Colonic mucosa (tissue), 4 donors: Measurements from ENCODE around the gene NOTCH2. TPM values are rescaled to one million over a fixed set of nuclear protein-coding genes. Genes with fewer than 3 reads are reported as not detected.

Source experiments
- DNase-seq: peaks from one replicate; pipeline ENCODE4 v3.0.0-alpha.2; 2020
- H3K27ac ChIP-seq: fragments of 200-600 bp; one replicate; pipeline ENCODE4 v1.8.0; 2021
- H3K27me3 ChIP-seq: fragments of 200-600 bp; one replicate; pipeline ENCODE4 v1.8.0; 2021
- H3K36me3 ChIP-seq: fragments of 200-600 bp; one replicate; pipeline ENCODE4 v1.8.0; 2021
- H3K4me1 ChIP-seq: fragments of 200-600 bp; one replicate; pipeline ENCODE4 v1.8.0; 2021; ENCODE audit warnings: mild to moderate bottlenecking
- H3K4me3 ChIP-seq: fragments of 200-600 bp; one replicate; pipeline ENCODE4 v1.8.0; 2021
- H3K9ac ChIP-seq, 2 donors: one replicate each; pipeline ENCODE4 v1.7.0; 2013; ENCODE audit warnings: control low read depth in 2 of 2, low read depth in 2 of 2, low read length in 2 of 2
- H3K9me3 ChIP-seq: fragments of 200-600 bp; one replicate; pipeline ENCODE4 v1.8.0; 2021
- CTCF ChIP-seq: fragments of 200-600 bp; IDR thresholded peaks from one replicate; pipeline ENCODE4 v1.8.0; 2022; ENCODE audit warnings: antibody characterized with exemption, mild to moderate bottlenecking
- intact Hi-C: fragments of 100-400 bp; cut with DNase I; formaldehyde crosslinking; loops from one replicate; pipeline ENCODE4 v1.14.1; 2022
- total RNA-seq, 2 donors: library from RNA; stranded (reverse); fragmentation: NEBNext Ultra II Directional in 1 of 2; extraction: Animal tissue kit (Norgen Biotek cat#: 25700) in 1 of 2; gene quantifications; one replicate each; pipeline ENCODE4 v1.2.1, GENCODE V29; 2021
- donor health status: healthy.
- donor health status: DM: no; HTN: no; CAD: no.
- donor health status: DM: no; HTN: no; CAD: no.

NOTCH2 gene
- total RNA-seq, 2 donors from 2014 or later = 53.0 to 69.6 TPM

GRCh38 chr1:119891386-119891785, 178.1 kb downstream of the NOTCH2 start:
- no peaks in the 10 kb centered on the region for H3K4me1 ChIP-seq
- H3K9me3 ChIP-seq = no peaks in the 10 kb centered on the region
- H3K27ac ChIP-seq = no peak overlapping the region
- no peaks in the 10 kb centered on the region for H3K27me3 ChIP-seq
- H3K4me3 ChIP-seq = no peak overlapping the region
- intact Hi-C loops = no loop called here
- no peak overlapping the region for H3K9ac ChIP-seq
- no peaks in the 10 kb centered on the region for H3K36me3 ChIP-seq
- TF ChIP-seq CTCF = no peak
- DNase-seq = no peak

- no peak overlapping the region for H3K27ac ChIP-seq
Observed at GRCh38 chr1:119888476-119888875, 181.0 kb downstream of the NOTCH2 start.

GRCh38 chr1:119887427-119887826, 182.0 kb downstream of the NOTCH2 start:
- Histone ChIP-seq H3K9ac (no peak overlapping the region), H3K27me3 (no peaks in the 10 kb centered on the region), H3K27ac (no peak overlapping the region), H3K4me1 (no peaks in the 10 kb centered on the region), H3K4me3 (no peak overlapping the region), H3K9me3 (no peaks in the 10 kb centered on the region), H3K36me3 (no peaks in the 10 kb centered on the region)
- intact Hi-C loops = loop anchor here (10.0 kb wide), 1 partner anchor 143 kb away; no protein-coding TSS in a partner anchor
- no peak for DNase-seq
- no peak for TF ChIP-seq CTCF

More at GRCh38 chr1:119888476-119888875, 181.0 kb downstream of the NOTCH2 start:
- no peaks in the 10 kb centered on the region for H3K9me3 ChIP-seq
- no peaks in the 10 kb centered on the region for H3K27me3 ChIP-seq
- H3K4me3 ChIP-seq = no peak overlapping the region
- no peak for DNase-seq
- intact Hi-C loops = loop anchor here (10.0 kb wide), 1 partner anchor 144 kb away; no protein-coding TSS in a partner anchor
- H3K36me3 ChIP-seq = no peaks in the 10 kb centered on the region
- no peak for TF ChIP-seq CTCF
- H3K9ac ChIP-seq = no peak overlapping the region
- no peaks in the 10 kb centered on the region for H3K4me1 ChIP-seq

GRCh38 chr1:119885903-119886783, 183.3 kb downstream of the NOTCH2 start:
- peak; percentile 59 for TF ChIP-seq CTCF
- H3K9ac ChIP-seq = peak overlapping the region in 1 of 2 donors; percentile 27
- intact Hi-C loops = loop anchor here (10.0 kb wide), 1 partner anchor 141 kb away; no protein-coding TSS in a partner anchor
- no peak overlapping the region for H3K27ac ChIP-seq
- H3K4me3 ChIP-seq = no peak overlapping the region
- H3K36me3 ChIP-seq = no peaks in the 10 kb centered on the region
- no peaks in the 10 kb centered on the region for H3K27me3 ChIP-seq
- no peaks in the 10 kb centered on the region for H3K9me3 ChIP-seq
- no peaks in the 10 kb centered on the region for H3K4me1 ChIP-seq
- peak; percentile 68 for DNase-seq

GRCh38 chr1:119884711-119885110, 184.8 kb downstream of the NOTCH2 start:
- H3K9ac ChIP-seq = no peak overlapping the region
- no peak overlapping the region for H3K27ac ChIP-seq
- no peak overlapping the region for H3K4me3 ChIP-seq
- no peaks in the 10 kb centered on the region for H3K4me1 ChIP-seq
- H3K27me3 ChIP-seq = no peaks in the 10 kb centered on the region
- no peaks in the 10 kb centered on the region for H3K9me3 ChIP-seq
- intact Hi-C loops = loop anchor here (10.0 kb wide), 1 partner anchor 140 kb away; no protein-coding TSS in a partner anchor
- no peak for TF ChIP-seq CTCF
- no peaks in the 10 kb centered on the region for H3K36me3 ChIP-seq
- DNase-seq = no peak
